Panc1 (cell line): ENCODE data around the gene PSMB7. TPM values are rescaled to one million over a fixed set of nuclear protein-coding genes. Genes with fewer than 3 reads are reported as not detected.
A peak's percentile ranks its signal among the peaks of the same experiment; 100 is the strongest.

ENCODE experiments used
- ATAC-seq: fragments of 200-7000 bp; cut with Tn5 transposase; 2 replicates; pipeline ENCODE4 v1.9.1; 2020; ENCODE audit warnings: mild to moderate bottlenecking, moderate library complexity
- BruUV-seq: library from RNA; stranded (reverse); fragments of 400-500 nt; replicated peaks from 2 replicates; lab custom pipeline; 2021; lab: Mats Ljungman, UMichigan
- CTCF ChIA-PET: fragments of 300-600 bp; sonication (Branson Sonifier 250); formaldehyde crosslinking; loops from one replicate; lab custom pipeline; 2022; ENCODE audit warnings: antibody characterized with exemption; lab: Charles Lee
- POLR2A ChIA-PET: fragments of 300-600 bp; sonication (Branson Sonifier 250); formaldehyde crosslinking; loops from one replicate; lab custom pipeline; 2022; ENCODE audit warnings: antibody characterized with exemption; lab: Charles Lee
- DNase-seq: peaks from one replicate; pipeline ENCODE4 v3.0.0-alpha.2; 2010; ENCODE audit warnings: low read depth, low spot score
- H3K27ac ChIP-seq: 2 replicates; pipeline ENCODE4 v1.5.1; 2011; ENCODE audit warnings: mild to moderate bottlenecking, low read length, inconsistent platforms
- H3K27me3 ChIP-seq: fragments of 200-500 bp; sonication (Bioruptor generic); 2 replicates; pipeline ENCODE4 v1.6.0; 2014; ENCODE audit warnings: low read length, inconsistent platforms; ENCODE audit not compliant: control insufficient read depth, insufficient read depth
- H3K36me3 ChIP-seq: fragments of 200-500 bp; sonication (Bioruptor generic); 2 replicates; pipeline ENCODE4 v1.5.1; 2014; ENCODE audit warnings: inconsistent platforms, mild to moderate bottlenecking, low read length, moderate library complexity; ENCODE audit not compliant: control insufficient read depth, insufficient read depth
- H3K4me1 ChIP-seq: 2 replicates; pipeline ENCODE4 v1.5.1; 2011; ENCODE audit warnings: inconsistent platforms, mild to moderate bottlenecking, low read length, moderate library complexity; ENCODE audit not compliant: control insufficient read depth, insufficient read depth
- H3K4me3 ChIP-seq, 2 experiments: 2 replicates each; pipeline ENCODE4 v1.5.1; 2011 to 2012; ENCODE audit warnings: low read depth in 2 of 2, low read length in 2 of 2, mild to moderate bottlenecking in 2 of 2, inconsistent platforms in 1 of 2, moderate library complexity in 1 of 2
- H3K9me3 ChIP-seq: fragments of 200-500 bp; sonication (Bioruptor generic); 2 replicates; pipeline ENCODE4 v1.5.1; 2014; ENCODE audit warnings: low read depth, mild to moderate bottlenecking, inconsistent platforms, low read length, moderate library complexity; ENCODE audit not compliant: control insufficient read depth, insufficient read depth
- POLR2AphosphoS5 ChIP-seq: IDR thresholded peaks from 2 replicates; pipeline ENCODE4 v1.6.1; 2012; ENCODE audit warnings: mild to moderate bottlenecking, low read depth, low read length, moderate library complexity
- REST ChIP-seq, 2 experiments: IDR thresholded peaks; 2 replicates each; pipeline ENCODE4 v1.6.1; 2011 to 2012; ENCODE audit warnings: low read depth in 2 of 2, control low read depth in 1 of 2, low read length in 1 of 2, mild to moderate bottlenecking in 1 of 2, moderate library complexity in 1 of 2; ENCODE audit not compliant: insufficient read depth in 1 of 2
- SIN3A ChIP-seq: IDR thresholded peaks from 2 replicates; pipeline ENCODE4 v1.6.1; 2012; ENCODE audit warnings: low read depth, mild to moderate bottlenecking, low read length, moderate library complexity, borderline replicate concordance; ENCODE audit not compliant: insufficient read depth
- TCF7L2 ChIP-seq: IDR thresholded peaks from 2 replicates; pipeline ENCODE4 v1.6.1; 2011; ENCODE audit warnings: mild to moderate bottlenecking, low read depth, low read length, inconsistent platforms
- in situ Hi-C: cut with HindIII; loops from 2 replicates; pipeline ENCODE4 v1.10.0; 2016; ENCODE audit warnings: low sequenced_read_pairs, low pct_unique_long_range_greater_than_20kb
- intact Hi-C: fragments of 100-400 bp; cut with micrococcal nuclease; formaldehyde crosslinking; loops from one replicate; pipeline ENCODE4 v1.10.0; 2022; ENCODE audit not compliant: unreplicated experiment
- total RNA-seq: library from RNA; stranded (reverse); gene quantifications from one replicate; pipeline ENCODE4 v1.2.1, GENCODE V29; 2021; ENCODE audit not compliant: unreplicated experiment
- TF ChIP-seq, protein P1 (sequence below): fragments of 450-650 bp; IDR thresholded peaks from 2 replicates; pipeline ENCODE4 v1.5.1; 2017; ENCODE audit warnings: mild to moderate bottlenecking

PSMB7 gene
- total RNA-seq, 1 experiment from 2014 or later = 167 TPM

GRCh38 chr9:124384846-124385245 is 30.4 kb downstream of the PSMB7 start:
- in situ Hi-C loops = no loop called here
- POLR2A ChIA-PET = no interaction called here
- ATAC-seq = no peak

GRCh38 chr9:124384210-124384609 is 31.0 kb downstream of the PSMB7 start:
- no peak overlapping the region for H3K27ac ChIP-seq
- no peaks in the 10 kb centered on the region for H3K9me3 ChIP-seq
- no peak for TF ChIP-seq POLR2AphosphoS5
- no peak for TF ChIP-seq TCF7L2
- TF ChIP-seq, protein P1, sequence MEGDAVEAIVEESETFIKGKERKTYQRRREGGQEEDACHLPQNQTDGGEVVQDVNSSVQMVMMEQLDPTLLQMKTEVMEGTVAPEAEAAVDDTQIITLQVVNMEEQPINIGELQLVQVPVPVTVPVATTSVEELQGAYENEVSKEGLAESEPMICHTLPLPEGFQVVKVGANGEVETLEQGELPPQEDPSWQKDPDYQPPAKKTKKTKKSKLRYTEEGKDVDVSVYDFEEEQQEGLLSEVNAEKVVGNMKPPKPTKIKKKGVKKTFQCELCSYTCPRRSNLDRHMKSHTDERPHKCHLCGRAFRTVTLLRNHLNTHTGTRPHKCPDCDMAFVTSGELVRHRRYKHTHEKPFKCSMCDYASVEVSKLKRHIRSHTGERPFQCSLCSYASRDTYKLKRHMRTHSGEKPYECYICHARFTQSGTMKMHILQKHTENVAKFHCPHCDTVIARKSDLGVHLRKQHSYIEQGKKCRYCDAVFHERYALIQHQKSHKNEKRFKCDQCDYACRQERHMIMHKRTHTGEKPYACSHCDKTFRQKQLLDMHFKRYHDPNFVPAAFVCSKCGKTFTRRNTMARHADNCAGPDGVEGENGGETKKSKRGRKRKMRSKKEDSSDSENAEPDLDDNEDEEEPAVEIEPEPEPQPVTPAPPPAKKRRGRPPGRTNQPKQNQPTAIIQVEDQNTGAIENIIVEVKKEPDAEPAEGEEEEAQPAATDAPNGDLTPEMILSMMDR = no peak
- TF ChIP-seq SIN3A = no peak
- no peak for TF ChIP-seq REST (IDR thresholded peaks at IDR 0.05; ENCODE audit: insufficient read depth in 1 of 2, low read depth in 2 of 2, low read length in 1 of 2)
- DNase-seq (no peak), ATAC-seq (no peak)
- intact Hi-C loops = no loop called here
- H3K27me3 ChIP-seq = no peaks in the 10 kb centered on the region
- H3K36me3 ChIP-seq = peaks cover 6% of the 10 kb centered on the region
- H3K4me3 ChIP-seq = no peak overlapping the region
- H3K4me1 ChIP-seq = peaks cover 41% of the 10 kb centered on the region
- in situ Hi-C loops = no loop called here
- CTCF ChIA-PET = no interaction called here
- POLR2A ChIA-PET = no interaction called here
- BruUV-seq = no TSS peak

More at GRCh38 chr9:124384846-124385245, 30.4 kb downstream of the PSMB7 start:
- no peaks in the 10 kb centered on the region for H3K9me3 ChIP-seq
- no TSS peak for BruUV-seq
- no peak overlapping the region for H3K4me3 ChIP-seq
- no peak for DNase-seq
- TF ChIP-seq REST (IDR thresholded peaks at IDR 0.05; ENCODE audit: insufficient read depth in 1 of 2, low read depth in 2 of 2, low read length in 1 of 2) = no peak
- no peak for TF ChIP-seq POLR2AphosphoS5
- TF ChIP-seq, protein P1 = no peak
- TF ChIP-seq TCF7L2 = no peak
- no peak for TF ChIP-seq SIN3A
- peaks cover 6% of the 10 kb centered on the region for H3K36me3 ChIP-seq
- intact Hi-C loops = no loop called here
- CTCF ChIA-PET = no interaction called here
- H3K27me3 ChIP-seq = no peaks in the 10 kb centered on the region
- H3K4me1 ChIP-seq = peaks cover 48% of the 10 kb centered on the region
- 0 out of 2 replicates have a peak overlapping the region, but pooled peaks have one; percentile 18 for H3K27ac ChIP-seq
